ENCODE data around the gene MB.

DNA sequence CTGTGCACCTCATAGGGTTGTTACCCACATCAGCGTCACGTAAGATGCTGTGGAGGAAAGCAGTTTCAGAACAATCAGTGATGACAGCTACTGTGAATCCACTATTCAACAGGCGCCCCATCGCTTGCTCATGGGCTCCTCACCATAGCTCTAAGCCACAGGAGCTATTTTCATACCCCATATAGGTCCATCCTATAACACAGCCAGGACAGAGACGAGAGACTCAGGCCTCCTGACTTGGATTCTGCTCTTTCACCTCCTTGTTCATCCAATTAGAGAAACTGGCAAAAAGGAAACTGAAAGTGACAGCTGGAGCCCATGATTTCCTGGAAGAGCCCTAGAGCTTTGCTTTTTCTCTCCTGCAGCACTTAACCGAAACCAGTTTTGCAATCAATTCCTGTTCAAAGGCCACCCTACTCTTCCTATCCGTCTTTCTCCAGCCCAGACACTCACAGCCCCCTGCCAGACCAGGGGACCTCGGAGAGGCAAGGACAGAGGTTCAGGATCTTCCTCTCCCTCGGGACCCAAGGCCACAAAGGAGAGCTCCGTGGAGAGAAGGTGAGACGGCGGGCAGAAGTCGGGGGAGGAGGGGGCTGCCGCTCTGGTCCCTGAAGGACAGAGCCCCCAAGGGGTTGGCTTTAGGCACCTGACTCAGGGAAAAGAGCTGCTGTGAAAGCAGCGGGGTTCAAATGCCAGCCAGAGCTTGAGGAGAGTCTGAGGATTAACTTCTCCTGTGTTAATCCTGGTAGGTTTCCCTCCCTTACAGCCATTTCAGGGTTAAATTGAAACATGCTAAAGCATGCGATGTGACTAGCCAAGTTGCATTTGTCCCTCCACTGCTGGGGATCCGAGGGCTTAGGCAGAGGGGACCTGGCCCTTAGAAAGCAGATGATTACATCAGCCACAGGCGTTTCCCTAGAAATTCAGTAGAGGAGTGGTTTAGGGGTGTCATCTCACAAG, 31.2 kb upstream of the MB start, which contains the start of gene APOL6:
- TF ChIP-seq, protein P1, sequence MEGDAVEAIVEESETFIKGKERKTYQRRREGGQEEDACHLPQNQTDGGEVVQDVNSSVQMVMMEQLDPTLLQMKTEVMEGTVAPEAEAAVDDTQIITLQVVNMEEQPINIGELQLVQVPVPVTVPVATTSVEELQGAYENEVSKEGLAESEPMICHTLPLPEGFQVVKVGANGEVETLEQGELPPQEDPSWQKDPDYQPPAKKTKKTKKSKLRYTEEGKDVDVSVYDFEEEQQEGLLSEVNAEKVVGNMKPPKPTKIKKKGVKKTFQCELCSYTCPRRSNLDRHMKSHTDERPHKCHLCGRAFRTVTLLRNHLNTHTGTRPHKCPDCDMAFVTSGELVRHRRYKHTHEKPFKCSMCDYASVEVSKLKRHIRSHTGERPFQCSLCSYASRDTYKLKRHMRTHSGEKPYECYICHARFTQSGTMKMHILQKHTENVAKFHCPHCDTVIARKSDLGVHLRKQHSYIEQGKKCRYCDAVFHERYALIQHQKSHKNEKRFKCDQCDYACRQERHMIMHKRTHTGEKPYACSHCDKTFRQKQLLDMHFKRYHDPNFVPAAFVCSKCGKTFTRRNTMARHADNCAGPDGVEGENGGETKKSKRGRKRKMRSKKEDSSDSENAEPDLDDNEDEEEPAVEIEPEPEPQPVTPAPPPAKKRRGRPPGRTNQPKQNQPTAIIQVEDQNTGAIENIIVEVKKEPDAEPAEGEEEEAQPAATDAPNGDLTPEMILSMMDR (IDR thresholded peaks at IDR 0.05; ENCODE audit: insufficient read depth, low read length) = no peak
- TF ChIP-seq, protein P2, sequence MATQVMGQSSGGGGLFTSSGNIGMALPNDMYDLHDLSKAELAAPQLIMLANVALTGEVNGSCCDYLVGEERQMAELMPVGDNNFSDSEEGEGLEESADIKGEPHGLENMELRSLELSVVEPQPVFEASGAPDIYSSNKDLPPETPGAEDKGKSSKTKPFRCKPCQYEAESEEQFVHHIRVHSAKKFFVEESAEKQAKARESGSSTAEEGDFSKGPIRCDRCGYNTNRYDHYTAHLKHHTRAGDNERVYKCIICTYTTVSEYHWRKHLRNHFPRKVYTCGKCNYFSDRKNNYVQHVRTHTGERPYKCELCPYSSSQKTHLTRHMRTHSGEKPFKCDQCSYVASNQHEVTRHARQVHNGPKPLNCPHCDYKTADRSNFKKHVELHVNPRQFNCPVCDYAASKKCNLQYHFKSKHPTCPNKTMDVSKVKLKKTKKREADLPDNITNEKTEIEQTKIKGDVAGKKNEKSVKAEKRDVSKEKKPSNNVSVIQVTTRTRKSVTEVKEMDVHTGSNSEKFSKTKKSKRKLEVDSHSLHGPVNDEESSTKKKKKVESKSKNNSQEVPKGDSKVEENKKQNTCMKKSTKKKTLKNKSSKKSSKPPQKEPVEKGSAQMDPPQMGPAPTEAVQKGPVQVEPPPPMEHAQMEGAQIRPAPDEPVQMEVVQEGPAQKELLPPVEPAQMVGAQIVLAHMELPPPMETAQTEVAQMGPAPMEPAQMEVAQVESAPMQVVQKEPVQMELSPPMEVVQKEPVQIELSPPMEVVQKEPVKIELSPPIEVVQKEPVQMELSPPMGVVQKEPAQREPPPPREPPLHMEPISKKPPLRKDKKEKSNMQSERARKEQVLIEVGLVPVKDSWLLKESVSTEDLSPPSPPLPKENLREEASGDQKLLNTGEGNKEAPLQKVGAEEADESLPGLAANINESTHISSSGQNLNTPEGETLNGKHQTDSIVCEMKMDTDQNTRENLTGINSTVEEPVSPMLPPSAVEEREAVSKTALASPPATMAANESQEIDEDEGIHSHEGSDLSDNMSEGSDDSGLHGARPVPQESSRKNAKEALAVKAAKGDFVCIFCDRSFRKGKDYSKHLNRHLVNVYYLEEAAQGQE (IDR thresholded peaks at IDR 0.05; ENCODE audit: insufficient replicate concordance, low read depth) = peak; percentile 26
- TF ChIP-seq GABPA (IDR thresholded peaks at IDR 0.05; ENCODE audit: low read depth) = no peak
- TF ChIP-seq POLR2AphosphoS5 (IDR thresholded peaks at IDR 0.05; ENCODE audit: low read depth) = 0 out of 2 replicates have a peak, but pooled peaks have one; percentile 23
- TF ChIP-seq SPI1 (IDR thresholded peaks at IDR 0.05; ENCODE audit: borderline replicate concordance, low read depth) = no peak
